K562 (cell line): ENCODE data around the gene SORT1. TPM values are rescaled to one million over a fixed set of nuclear protein-coding genes. Genes with fewer than 3 reads are reported as not detected.

Experiments used
- ATF1 ChIP-seq, 2 experiments: fragments of 450-650 bp in 1 of 2; IDR thresholded peaks; 2 replicates each; pipeline ENCODE4 v1.6.1; 2016; ENCODE audit warnings: missing compliant biosample characterization in 1 of 2, missing genetic modification characterization in 1 of 2
- CBFB ChIP-seq: sonication (generic); formaldehyde crosslinking; IDR thresholded peaks from 2 replicates; pipeline ENCODE4 v1.4.0; 2020; ENCODE audit warnings: mild to moderate bottlenecking, missing genetic modification reagents
- CBX2 ChIP-seq: fragments of 200-600 bp; sonication (generic); IDR thresholded peaks from one replicate; pipeline ENCODE4 v1.6.1; 2012; ENCODE audit warnings: mild to moderate bottlenecking, low read length, inconsistent platforms; ENCODE audit not compliant: insufficient read depth, poor library complexity, severe bottlenecking
- CHCHD3 ChIP-seq: fragments of 250-450 bp; sonication (Bioruptor Pico); IDR thresholded peaks from 2 replicates; pipeline ENCODE4 v2.1.2; 2022; ENCODE audit warnings: mild to moderate bottlenecking
- DACH1 ChIP-seq: fragments of 450-650 bp; IDR thresholded peaks from 2 replicates; pipeline ENCODE4 v1.6.1; 2018; ENCODE audit not compliant: partially characterized antibody
- EP400 ChIP-seq: fragments of 450-650 bp; IDR thresholded peaks from 2 replicates; pipeline ENCODE4 v1.6.1; 2017; ENCODE audit warnings: antibody characterized with exemption, mild to moderate bottlenecking, moderate library complexity
- ETS2 ChIP-seq: IDR thresholded peaks from 2 replicates; pipeline ENCODE4 v1.6.1; 2016; ENCODE audit warnings: borderline replicate concordance, missing genetic modification characterization, mild to moderate bottlenecking, moderate library complexity, missing compliant biosample characterization; ENCODE audit not compliant: poor library complexity, severe bottlenecking
- HIVEP1 ChIP-seq: fragments of 250-450 bp; sonication (Bioruptor Pico); IDR thresholded peaks from 2 replicates; pipeline ENCODE4 v1.4.0; 2020; ENCODE audit warnings: mild to moderate bottlenecking
- HLTF ChIP-seq: fragments of 450-650 bp; IDR thresholded peaks from 2 replicates; pipeline ENCODE4 v1.6.1; 2016
- SIN3A ChIP-seq, 2 experiments: fragments of 150-350 bp in 1 of 2; IDR thresholded peaks; 2 replicates each; pipeline ENCODE4 v1.6.1; 2011 to 2016; ENCODE audit warnings: borderline replicate concordance in 2 of 2, low read depth in 2 of 2, low read length in 2 of 2, mild to moderate bottlenecking in 2 of 2, moderate library complexity in 2 of 2; ENCODE audit not compliant: control insufficient read depth in 1 of 2
- SMARCE1 ChIP-seq: fragments of 450-650 bp; IDR thresholded peaks from 2 replicates; pipeline ENCODE4 v1.7.1; 2016; ENCODE audit warnings: mild to moderate bottlenecking
- SREBF2 ChIP-seq: sonication (generic); formaldehyde crosslinking; IDR thresholded peaks from 2 replicates; pipeline ENCODE4 v1.4.0; 2020; ENCODE audit warnings: mild to moderate bottlenecking, missing genetic modification reagents
- SRSF1 ChIP-seq: fragments of 200-400 bp; formaldehyde crosslinking; IDR thresholded peaks from 2 replicates; pipeline ENCODE4 v1.6.1; 2017; ENCODE audit warnings: mild to moderate bottlenecking, low read depth, low read length, moderate library complexity
- STAT5B ChIP-seq: fragments of 250-450 bp; sonication (Bioruptor Pico); IDR thresholded peaks from 2 replicates; pipeline ENCODE4 v1.8.0; 2021; ENCODE audit warnings: mild to moderate bottlenecking, inconsistent platforms
- TBP ChIP-seq: optimal IDR thresholded peaks from 2 replicates; pipeline ENCODE3; 2011; ENCODE audit warnings: low read depth, low read length, improper control_type of control experiment
- TFAM ChIP-seq: fragments of 250-450 bp; sonication (Bioruptor Pico); conservative IDR thresholded peaks from 2 replicates; pipeline ENCODE4 v1.5.0; 2021; ENCODE audit warnings: mild to moderate bottlenecking, moderate library complexity
- ZNF384 ChIP-seq: IDR thresholded peaks from 2 replicates; pipeline ENCODE4 v1.6.1; 2012; ENCODE audit warnings: low read depth, low read length, improper control_type of control experiment
- ZNF431 ChIP-seq: sonication (generic); formaldehyde crosslinking; IDR thresholded peaks from 2 replicates; pipeline ENCODE4 v1.8.0; 2022; ENCODE audit warnings: mild to moderate bottlenecking, missing genetic modification reagents
- ZNF507 ChIP-seq: conservative IDR thresholded peaks from 2 replicates; pipeline ENCODE4 v1.6.1; 2017; ENCODE audit warnings: missing genetic modification characterization, missing compliant biosample characterization
- ZNF561 ChIP-seq: fragments of 450-650 bp; formaldehyde crosslinking; conservative IDR thresholded peaks from 2 replicates; pipeline ENCODE4 v1.4.0; 2020; ENCODE audit warnings: mild to moderate bottlenecking, moderate library complexity
- polyA plus RNA-seq, 8 experiments: library from polyadenylated mRNA; depleted of rRNA in 4 of 8; stranded (reverse) in 5 of 8; unstranded in 3 of 8; fragments of >200 nt; fragmentation: Nextera tagmentation in 2 of 8; fragmentation: Illumina TruSeq in 1 of 8; extraction: Ambion mirVana in 2 of 8; extraction: Trizol in 1 of 8; gene quantifications; 2 replicates each; pipeline versions ENCODE4 v1.2.1 to v1.2.3, GENCODE V29; 2011 to 2014; ENCODE audit warnings: inconsistent platforms in 1 of 8, missing spikeins in 1 of 8
- total RNA-seq, 7 experiments: library from RNA; depleted of rRNA in 6 of 7; stranded (reverse); fragments of >200 nt in 6 of 7; fragmentation: Illumina TruSeq in 2 of 7; extraction: Trizol in 2 of 7; gene quantifications; 2 replicates each; pipeline versions ENCODE4 v1.2.1 to v1.2.3, GENCODE V29; 2011 to 2021; ENCODE audit warnings: low replicate concordance in 1 of 7
- TF ChIP-seq, protein P1 (sequence below): fragments of 250-450 bp; sonication (Bioruptor Pico); IDR thresholded peaks from 2 replicates; pipeline ENCODE4 v1.5.0; 2021; ENCODE audit warnings: mild to moderate bottlenecking, moderate library complexity
- TF ChIP-seq, protein P2 (sequence below): fragments of 250-450 bp; sonication (Bioruptor Pico); IDR thresholded peaks from 2 replicates; pipeline ENCODE4 v1.5.0; 2020; ENCODE audit warnings: mild to moderate bottlenecking
- TF ChIP-seq, protein P3 (sequence below): fragments of 450-650 bp; formaldehyde crosslinking; IDR thresholded peaks from 2 replicates; pipeline ENCODE4 v1.4.0; 2020; ENCODE audit warnings: mild to moderate bottlenecking, moderate library complexity

Gene SORT1
- total and polyA plus RNA-seq, 9 of the 15 experiments (the other 6 are each of a cell fraction or from before 2014, with no cell fraction given): 27.4 to 112 (median 65.0) TPM

DNA sequence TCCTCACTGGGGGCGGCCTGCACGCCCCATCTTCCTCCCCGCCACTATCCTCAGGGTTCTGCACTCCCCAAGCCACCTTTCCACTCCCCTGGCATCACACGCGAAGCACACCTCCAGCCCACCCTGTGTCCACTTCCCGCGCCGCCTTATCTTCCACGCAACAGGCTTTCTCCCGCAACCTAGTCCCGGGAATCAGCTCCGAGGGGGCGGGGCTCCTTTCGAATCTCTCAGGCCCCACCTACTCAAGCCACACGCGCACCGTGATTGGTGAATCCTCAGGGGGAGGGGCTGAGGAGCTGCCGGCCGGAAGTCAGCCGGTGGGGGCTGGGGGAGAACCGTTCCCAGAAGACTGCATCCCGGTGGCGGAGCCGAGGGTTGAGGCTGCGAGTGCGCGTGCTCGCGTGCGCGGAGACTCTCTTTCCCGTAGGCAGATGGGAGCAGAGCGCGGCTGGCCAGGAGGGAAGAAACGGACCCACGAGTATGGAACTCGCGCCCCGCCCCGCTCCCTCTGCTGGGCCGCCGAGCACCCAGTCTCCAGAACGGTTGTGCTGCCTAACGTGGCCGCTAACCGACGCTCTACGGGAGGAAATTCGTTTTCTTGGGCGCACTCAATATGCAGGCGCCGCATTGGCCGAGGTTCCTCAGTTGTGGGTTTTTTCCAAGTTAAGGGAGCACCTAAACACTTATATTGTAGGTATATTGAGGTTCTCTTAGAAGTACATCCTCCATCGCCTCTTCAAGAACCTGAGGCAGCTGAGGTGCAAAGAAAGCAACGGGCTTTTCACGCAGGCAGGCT lies 114.6 kb downstream of the SORT1 start, which contains the start of gene PSRC1 (continued):
- TF ChIP-seq SIN3A (IDR thresholded peaks at IDR 0.05; ENCODE audit: borderline replicate concordance in 2 of 2, control insufficient read depth in 1 of 2, low read depth in 2 of 2, low read length in 2 of 2) (peak; percentile 68 to 90; a peak in 3 of 4 replicates), ATF1 (CRISPR knock-in tag; IDR thresholded peaks at IDR 0.05) (no peak), ATF1 (tag; IDR thresholded peaks at IDR 0.05) (peak; percentile 69), CBX2 (no peak), ZNF384 (no peak), HLTF (peak; percentile 95), TBP (peak; percentile 79), STAT5B (CRISPR knock-in tag) (no peak), ETS2 (no peak), TFAM (CRISPR knock-in tag) (no peak), SMARCE1 (peak; percentile 84), ZNF431 (CRISPR knock-in tag) (no peak; the same call in 1 of the 2 replicates), CBFB (CRISPR knock-in tag) (0 out of 2 replicates have a peak, but pooled peaks have one; percentile 67), SRSF1 (no peak), DACH1 (no peak), CHCHD3 (peak; percentile 71; the same call in 1 of the 2 replicates), HIVEP1 (no peak), ZNF507 (tag) (no peak), SREBF2 (CRISPR knock-in tag) (no peak), ZNF561 (CRISPR knock-in tag) (no peak), EP400 (peak; percentile 96)
- TF ChIP-seq, protein P1, sequence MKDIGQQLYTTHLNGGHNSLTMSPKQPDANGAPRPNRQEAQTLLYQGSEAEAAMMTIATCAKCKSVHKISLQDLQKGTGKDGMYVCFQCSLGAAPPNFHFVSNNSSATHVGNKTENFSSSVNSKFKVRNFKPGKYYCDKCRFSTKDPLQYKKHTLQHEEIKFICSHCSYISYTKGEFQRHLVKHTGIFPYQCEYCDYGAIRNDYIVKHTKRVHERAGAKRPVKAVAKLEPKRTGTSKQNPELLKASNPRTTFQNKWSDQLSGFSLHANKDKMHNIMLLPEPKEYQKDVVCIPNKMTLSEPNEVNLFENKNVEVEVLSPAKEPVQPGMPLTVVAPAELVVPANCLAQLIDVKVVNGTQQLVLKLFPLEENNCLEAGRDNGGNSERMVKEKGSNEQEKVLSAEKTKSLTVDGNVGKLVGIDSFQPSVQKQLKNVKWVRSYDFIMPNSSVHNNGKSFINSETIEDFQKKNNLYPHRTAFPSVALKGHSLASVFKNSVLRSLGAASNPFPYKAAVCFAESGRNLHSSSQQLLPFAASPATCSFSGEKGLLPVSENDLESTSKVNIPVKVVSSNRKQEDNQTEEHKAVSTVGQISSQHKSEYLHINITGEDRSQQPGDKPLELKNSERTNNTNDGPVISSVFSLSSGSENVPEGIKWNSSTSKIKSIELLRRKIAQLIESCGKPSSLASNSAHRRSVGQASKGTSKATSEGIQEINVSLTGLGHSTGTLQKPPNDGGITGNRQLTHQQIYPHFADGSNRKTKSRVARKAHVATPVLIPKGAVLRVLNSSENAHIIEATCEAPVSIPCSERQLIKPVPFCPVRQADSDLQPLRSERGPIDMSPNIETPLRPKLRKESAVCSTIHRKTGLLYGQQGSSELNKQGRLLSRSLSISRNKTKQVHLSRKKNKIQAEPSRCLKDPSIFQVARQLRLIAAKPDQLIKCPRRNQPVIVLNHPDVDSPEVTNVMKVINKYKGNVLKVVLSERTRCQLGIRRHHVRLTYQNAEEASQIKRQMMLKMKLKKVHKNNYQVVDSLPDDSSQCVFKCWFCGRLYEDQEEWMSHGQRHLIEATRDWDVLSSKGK (CRISPR knock-in tag): no peak
- TF ChIP-seq, protein P2, sequence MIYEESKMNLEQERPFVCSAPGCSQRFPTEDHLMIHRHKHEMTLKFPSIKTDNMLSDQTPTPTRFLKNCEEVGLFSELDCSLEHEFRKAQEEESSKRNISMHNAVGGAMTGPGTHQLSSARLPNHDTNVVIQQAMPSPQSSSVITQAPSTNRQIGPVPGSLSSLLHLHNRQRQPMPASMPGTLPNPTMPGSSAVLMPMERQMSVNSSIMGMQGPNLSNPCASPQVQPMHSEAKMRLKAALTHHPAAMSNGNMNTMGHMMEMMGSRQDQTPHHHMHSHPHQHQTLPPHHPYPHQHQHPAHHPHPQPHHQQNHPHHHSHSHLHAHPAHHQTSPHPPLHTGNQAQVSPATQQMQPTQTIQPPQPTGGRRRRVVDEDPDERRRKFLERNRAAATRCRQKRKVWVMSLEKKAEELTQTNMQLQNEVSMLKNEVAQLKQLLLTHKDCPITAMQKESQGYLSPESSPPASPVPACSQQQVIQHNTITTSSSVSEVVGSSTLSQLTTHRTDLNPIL (CRISPR knock-in tag): no peak
- TF ChIP-seq, protein P3, sequence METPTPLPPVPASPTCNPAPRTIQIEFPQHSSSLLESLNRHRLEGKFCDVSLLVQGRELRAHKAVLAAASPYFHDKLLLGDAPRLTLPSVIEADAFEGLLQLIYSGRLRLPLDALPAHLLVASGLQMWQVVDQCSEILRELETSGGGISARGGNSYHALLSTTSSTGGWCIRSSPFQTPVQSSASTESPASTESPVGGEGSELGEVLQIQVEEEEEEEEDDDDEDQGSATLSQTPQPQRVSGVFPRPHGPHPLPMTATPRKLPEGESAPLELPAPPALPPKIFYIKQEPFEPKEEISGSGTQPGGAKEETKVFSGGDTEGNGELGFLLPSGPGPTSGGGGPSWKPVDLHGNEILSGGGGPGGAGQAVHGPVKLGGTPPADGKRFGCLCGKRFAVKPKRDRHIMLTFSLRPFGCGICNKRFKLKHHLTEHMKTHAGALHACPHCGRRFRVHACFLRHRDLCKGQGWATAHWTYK (CRISPR knock-in tag): 0 out of 2 replicates have a peak, but pooled peaks have one; percentile 38
